ENCODE results near the gene LYZL4. TPM values are rescaled to one million over a fixed set of nuclear protein-coding genes. Genes with fewer than 3 reads are reported as not detected.

The LYZL4 gene, protein sequence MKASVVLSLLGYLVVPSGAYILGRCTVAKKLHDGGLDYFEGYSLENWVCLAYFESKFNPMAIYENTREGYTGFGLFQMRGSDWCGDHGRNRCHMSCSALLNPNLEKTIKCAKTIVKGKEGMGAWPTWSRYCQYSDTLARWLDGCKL
- not detected in 2 replicates for total RNA-seq

DNA sequence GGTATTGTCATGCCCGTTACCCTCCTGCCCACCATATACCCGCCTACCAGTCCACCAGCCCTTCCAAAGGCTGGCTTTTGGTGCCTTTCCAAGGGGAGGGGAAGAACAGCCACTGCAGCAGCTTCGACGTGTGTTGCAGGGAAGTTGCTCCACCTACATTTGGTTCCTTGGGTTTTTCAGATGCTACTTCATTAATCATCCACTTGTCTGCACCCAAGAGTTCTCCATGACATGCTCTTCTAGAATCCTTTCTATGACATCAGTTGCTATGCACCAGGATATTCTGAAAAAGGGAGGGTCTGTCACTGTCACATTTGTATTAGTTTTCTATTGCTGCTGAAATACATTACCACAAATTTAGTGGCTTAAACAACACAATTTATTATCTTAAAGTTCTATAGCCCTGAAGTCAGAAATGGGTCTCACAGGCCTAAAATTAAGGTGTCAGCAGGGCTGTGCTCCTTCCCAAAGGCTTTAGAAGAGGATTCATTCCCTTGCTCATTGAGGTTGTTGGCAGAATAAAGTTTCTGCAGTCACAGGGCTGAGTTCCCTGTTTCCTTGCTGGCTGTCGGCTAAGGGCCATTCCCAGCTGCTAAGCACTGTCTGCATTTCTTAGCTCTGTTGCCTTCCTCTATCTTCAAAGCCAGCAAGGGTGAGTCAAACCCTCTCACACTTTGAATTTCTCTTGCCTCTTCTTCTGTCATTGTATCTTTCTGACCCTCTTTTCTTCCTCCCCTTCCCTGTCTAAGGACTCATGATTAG lies at the start of gene LYZL4:
Gene LYZL4, minus strand, starts transcription at position 241 of the 762 bp plus-strand sequence. CDS start 3,359 bp downstream, outside the sequence.
- intact Hi-C loops (cut with micrococcal nuclease): no loop called here

DNA sequence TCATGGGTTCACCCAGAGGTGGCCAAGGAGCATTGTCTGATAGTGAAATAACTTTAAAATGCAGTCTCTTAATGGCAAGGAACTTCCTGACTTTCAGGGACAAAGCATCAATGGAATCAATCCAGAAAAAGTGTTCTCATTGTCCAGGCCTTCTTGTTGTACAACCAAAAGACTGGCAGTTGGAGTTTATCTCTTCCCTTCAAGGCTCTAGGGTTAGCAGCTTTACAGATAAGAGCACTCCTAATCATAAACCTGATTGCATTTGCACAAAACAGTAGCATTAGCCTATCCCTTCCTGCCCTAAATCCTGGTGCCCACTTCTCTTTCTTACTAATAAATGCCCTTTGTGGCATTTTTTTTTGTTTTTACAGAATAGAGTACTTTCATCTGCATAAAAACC lies 48.7 kb upstream of the LYZL4 start:
- intact Hi-C loops (cut with micrococcal nuclease): no loop called here

DNA sequence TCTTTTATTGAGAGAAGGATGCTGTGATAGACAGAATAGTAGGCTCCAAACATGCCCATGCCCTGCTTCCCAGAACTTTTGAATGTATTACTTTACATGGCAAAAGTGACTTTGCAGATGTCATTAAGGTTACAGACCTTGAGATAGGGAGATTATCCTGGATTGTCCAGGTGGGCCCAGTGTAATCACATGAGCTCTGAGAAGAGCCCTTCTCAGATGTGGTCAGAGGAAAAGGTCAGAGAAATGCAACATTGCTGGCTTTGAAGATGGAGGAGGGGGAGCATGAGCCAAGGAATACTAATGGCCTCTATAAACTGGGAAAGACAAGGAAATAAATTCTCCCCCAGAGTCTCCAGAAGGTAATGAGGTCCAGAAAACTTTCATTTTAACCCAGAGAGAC lies 45.8 kb upstream of the LYZL4 start:
- intact Hi-C loops (cut with micrococcal nuclease): no loop called here

DNA sequence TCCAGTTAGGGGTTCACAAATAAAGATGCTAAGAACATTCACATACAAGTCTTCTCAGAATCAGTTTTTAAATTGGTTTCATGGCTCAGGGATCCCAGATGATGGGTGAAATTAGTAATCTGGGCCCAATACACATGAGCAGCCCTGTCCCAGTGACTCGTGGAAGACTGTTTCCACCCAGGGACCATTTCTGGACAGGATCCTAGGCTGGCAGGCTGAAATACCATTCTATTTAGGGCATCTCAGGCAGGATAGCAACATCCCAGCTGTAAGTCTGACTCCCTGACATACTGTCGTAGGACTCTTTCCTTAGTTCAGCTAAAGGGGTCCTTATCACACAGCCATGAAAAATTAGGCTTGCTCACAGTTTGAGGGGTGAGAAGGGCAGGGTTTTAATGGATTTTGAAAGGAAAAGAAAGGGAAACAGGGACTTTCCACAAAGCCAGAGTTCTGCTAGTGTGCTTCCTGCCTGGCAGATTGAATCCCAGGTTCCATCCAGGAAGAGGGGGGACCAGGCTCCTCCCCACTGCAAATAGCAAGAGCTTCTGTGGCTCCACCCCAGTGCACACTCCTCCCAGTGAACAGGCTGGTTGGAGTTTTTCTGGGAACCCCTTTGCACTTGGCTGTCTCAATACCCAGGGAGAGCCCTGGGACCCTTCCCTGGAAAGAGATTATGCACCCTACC lies 41.3 kb upstream of the LYZL4 start:
- intact Hi-C loops (cut with micrococcal nuclease): no loop called here

DNA sequence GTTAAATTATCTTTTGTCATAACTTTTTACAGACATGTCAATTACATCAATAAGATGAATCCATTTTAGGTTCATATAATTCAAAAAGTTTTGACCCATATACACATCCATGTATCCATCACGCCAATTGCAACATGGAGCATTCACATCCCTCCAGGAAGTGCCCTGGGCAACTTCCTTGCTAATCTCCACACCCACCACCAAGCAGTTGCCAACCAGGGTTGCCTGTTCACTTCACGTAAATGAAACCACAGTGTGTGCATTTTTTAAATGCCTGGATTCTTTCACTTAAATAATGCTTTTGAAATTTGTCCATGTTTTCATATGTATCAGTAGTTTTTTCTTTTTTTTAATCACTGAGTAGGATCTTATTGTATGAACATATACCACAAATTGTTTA lies 40.7 kb upstream of the LYZL4 start:
- intact Hi-C loops (cut with micrococcal nuclease): no loop called here

DNA sequence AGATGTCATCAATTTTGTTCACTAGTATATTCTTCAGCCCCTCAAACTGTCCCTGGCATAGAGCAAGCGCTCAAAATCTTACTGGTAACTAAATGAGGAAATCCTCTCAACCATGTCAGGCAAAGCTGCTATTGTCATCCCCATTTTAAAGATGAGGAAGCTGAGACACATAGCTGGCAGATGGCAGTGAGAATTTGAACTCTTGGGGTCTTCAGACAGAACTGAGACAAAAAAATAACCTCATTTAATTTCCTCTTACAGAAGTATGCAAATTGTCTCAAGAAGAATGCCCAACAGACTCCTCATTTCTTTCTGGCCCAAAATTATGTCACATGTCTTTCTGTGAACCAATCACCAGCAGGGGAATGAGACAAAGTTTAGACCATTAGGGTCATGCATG lies 40.2 kb upstream of the LYZL4 start:
- intact Hi-C loops (cut with micrococcal nuclease): no loop called here

DNA sequence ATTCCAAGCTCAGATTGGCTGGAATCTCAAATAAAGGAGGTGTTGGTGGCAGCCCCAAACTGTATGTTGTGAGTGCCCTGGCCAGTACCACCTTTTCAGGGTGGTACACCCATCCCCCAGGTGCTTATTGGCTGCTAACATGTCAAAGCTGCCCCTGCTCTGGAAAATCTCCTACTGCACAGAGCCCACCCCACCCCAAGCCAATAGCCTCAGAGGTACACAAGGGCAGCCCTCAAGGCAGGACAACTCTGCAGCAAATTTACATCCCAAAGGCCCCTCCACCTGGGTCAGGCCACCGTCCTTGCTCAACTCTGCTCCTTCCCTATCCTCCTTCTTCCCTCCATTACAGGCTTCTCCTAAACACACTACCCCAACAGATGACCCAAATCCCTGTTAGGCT lies 37.1 kb upstream of the LYZL4 start:
- intact Hi-C loops (cut with micrococcal nuclease): loop anchor here (5.0 kb wide), 1 partner anchor 110 kb away; no protein-coding TSS in a partner anchor

DNA sequence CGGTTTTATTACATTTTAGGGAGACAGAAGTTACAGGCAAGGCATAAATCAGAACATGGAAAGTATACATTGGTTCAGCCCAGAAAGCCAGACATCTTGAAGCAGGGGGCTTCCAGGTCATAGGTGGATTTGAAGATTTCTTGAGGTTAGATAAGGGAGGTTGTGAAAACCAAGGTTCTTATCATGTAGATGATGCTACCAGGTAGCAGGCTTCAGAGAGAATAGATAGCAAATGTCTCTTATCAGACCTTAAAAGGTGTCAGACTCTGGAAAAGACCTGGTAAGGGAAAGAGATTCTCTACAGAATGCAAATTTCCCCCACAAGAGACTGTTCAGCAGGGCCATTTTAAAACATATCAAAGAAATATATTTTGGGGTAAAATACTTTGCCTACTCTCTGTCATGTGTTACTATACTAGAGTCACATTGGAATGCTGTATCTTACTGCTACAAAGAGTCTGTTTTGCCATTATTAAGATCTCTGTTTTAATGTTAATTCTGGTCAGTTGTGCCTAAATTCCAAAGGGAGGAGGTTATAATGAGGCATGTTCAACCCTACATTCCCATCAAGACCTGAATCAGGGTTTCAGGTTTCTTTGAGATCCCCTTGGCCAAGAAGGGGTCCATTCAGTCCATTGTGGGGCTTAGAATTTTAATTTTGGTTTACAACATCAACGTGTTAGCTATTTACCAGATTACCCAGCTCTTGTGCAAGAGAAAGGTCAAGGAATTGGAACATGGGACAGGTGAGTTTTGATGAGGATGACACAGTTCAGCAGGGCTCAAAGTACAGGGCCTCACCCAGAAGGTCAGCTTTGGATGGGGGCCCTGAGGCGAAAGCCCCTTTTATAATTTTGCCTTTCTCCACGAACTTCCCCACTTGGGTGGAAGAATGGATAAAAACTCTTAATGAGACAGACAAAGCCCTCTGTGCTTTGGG lies 36.0 kb upstream of the LYZL4 start:
- intact Hi-C loops (cut with micrococcal nuclease): loop anchor here (5.0 kb wide), 1 partner anchor 111 kb away; no protein-coding TSS in a partner anchor

DNA sequence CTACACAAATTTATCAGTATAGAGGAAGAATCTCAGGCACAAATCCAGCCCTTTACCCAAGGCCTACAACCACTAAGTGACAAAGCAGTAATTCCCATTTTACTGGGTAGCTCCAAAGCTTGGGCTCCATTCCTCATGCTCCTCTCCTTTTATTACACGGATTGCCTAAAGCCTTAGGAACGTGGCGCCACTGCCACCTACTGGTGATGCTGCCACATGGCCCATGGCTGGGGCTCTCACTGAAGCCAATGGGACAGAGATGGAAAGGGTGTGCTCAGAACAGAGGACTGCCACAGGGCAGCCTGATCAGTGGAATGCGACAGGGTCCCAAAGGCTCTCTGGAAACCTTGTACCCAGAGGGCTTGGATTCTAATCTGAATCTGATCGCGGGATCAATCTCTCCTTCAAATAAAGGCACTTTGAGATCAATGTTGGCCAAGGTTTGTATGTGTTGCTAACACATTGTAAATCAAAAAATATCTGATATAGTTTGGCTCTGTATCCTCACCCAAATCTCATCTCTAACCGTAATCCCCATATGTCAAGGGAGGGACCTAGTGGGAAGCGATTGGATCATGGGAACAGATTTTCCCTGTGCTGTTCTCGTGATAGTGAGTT lies 33.5 kb upstream of the LYZL4 start:
- intact Hi-C loops (cut with micrococcal nuclease): loop anchor here (1.0 to 5.0 kb wide), 8 partner anchors 93 to 1862 kb away; no protein-coding TSS in a partner anchor

DNA sequence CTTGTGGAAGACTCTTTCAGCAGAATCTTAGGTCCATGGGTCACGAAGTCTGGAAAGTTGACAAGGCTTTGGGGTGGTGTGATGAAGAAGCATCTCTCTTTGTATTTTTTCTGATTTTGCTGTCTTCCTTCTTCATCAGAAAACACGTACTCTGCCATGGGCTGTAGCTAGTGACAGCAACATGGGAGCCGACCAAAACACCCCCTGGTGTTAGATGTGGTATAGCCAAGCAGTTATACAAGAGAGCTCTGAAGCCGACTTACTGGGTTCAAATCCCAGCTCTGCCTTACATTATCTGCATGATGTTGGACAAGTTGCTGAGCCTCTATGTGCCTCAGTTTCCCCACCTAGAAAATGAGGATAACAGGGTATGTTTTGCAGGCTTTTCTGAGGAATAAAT lies 32.9 kb upstream of the LYZL4 start:
- intact Hi-C loops (cut with micrococcal nuclease): loop anchor here (1.0 to 5.0 kb wide), 6 partner anchors 94 to 1861 kb away; no protein-coding TSS in a partner anchor

DNA sequence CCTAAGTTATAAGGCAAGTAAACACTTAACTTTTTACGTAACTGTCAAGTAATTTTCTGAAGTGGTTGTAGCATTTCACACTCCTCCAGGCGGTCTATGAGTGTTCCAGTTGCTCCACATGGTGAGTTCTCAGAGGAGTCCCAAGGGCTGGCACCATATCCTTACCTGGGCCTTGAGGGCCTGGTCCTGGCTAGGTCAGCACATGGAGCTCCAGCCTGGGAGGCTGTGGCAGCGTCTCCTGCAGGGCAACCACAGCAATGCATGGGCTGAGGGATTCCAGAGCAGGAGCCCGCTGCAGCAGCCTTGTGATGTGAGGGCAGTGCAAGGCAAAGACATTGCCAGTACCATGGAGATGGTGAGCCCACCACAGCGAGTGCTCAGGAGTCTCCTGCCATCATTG lies 32.2 kb upstream of the LYZL4 start:
- intact Hi-C loops (cut with micrococcal nuclease): loop anchor here (1.0 to 5.0 kb wide), 6 partner anchors 94 to 1860 kb away; no protein-coding TSS in a partner anchor

DNA sequence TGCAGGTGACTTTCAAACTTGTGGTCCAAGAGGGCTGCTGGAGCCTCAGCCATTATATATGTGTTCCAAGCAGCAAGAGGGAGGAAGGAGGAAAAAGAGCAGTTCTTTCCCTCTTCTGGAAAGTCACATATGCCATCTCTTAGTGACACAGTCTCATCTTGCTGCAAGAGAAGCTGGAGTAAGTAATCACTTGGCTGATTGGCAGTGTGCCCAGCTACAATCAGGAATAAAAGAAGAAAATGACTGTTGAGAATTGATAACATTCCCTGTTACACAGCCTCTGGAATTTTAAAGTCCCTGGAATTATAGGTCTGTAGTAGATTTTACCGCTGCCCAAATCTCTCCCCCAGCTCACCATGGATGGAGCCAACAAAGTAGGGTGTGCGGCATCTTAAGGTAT lies 31.4 kb upstream of the LYZL4 start:
- intact Hi-C loops (cut with micrococcal nuclease): loop anchor here (2.0 to 5.0 kb wide), 3 partner anchors 95 to 1859 kb away; no protein-coding TSS in a partner anchor

DNA sequence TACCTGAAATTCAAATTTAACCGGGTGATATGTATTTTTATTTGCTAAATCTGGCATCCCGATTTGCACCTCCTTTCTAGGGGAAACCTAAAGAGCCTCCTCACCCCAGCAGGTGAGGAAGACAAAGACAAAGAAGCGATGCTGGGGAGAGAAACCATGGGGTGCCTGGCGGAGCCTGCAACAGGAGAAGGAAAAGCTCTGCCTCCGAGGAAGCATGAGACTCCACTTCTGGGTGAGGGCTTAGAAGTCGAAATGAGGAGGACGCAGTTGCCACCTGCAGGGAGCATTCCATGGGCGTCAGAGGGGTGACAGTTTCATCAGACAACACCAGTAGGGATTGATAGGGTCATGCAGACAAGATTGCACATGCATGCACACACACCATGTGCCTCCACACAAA lies 30.5 kb upstream of the LYZL4 start:
- intact Hi-C loops (cut with micrococcal nuclease): loop anchor here (5.0 kb wide), 2 partner anchors 339 to 1859 kb away; no protein-coding TSS in a partner anchor

DNA sequence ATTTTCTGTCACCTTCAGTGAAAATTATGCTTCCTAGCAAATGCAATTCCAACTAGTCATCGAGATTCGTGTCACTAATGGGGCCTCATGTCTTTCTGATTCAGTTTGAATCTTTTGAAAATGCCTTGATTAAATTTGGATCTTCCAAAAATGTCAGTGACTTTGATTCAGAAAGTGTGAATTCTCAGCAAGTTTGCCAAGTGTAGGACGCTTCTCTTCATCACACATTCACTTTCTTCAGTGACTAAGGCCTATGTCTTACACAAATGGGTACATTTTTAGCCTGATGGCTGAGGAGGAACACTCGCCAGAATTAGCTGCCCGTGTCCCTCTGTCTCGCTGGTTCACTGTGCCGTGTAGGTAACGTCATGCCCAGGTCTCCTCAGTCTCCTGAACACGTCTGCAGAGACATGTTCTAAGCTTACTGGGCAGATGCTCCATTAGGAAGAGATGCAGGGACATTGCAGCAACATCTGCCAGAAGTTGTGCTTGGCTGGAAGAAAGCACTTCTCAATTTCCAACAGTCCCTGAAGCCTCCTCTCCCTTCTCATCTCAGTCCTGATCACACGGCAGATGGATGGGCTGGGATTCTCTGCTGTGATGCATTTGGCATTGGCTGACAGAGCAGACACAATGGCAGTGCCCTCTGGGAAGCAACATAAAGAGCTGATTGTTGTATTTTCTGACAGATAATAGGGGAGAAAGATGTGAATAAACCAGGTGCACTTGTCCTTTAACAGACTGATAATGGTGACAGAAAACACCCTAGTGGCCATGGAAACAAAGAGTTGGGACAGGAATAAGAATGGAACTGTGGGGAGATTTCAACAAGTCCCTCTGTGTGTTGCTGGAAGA lies 29.1 kb upstream of the LYZL4 start:
- intact Hi-C loops (cut with micrococcal nuclease): loop anchor here (5.0 kb wide), 2 partner anchors 337 to 1857 kb away; no protein-coding TSS in a partner anchor

DNA sequence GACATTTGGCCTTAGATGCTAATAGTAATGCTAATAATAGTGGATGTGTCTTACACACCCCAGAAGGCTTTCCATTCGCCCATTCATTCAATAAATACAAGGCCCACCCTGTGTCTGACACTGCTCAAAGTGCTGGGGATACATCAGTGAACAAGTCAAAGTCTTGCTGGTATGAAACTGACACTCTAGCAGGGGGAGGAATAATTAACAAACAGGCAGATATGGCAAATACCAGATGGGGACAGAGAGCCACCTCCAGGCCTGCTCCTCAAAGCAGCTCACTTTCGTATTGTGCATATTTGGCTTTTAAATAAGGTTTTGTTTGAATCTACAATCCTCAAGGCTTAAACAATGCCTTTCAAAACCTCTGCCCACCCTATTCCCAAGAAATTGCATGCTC lies 28.3 kb upstream of the LYZL4 start:
- intact Hi-C loops (cut with micrococcal nuclease): no loop called here

DNA sequence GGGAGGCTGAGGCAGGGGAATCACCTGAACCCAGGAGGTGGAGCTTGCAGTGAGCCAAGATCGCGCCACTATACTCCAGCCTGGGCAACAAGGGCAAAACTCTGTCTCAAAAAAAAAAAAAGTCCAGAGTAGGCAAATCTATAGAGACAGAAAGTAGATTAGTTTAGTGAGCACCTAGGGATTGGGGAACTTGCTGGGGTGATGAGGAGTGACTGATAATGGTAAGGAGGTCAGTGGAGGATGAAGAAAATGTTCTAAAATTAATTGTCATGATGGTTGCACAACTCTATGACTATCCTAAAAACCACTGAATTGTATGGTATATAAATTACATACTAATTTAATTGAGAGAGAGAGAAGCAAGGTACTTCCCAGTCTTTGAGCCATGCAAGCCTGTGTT lies 27.8 kb upstream of the LYZL4 start:
- intact Hi-C loops (cut with micrococcal nuclease): no loop called here

DNA sequence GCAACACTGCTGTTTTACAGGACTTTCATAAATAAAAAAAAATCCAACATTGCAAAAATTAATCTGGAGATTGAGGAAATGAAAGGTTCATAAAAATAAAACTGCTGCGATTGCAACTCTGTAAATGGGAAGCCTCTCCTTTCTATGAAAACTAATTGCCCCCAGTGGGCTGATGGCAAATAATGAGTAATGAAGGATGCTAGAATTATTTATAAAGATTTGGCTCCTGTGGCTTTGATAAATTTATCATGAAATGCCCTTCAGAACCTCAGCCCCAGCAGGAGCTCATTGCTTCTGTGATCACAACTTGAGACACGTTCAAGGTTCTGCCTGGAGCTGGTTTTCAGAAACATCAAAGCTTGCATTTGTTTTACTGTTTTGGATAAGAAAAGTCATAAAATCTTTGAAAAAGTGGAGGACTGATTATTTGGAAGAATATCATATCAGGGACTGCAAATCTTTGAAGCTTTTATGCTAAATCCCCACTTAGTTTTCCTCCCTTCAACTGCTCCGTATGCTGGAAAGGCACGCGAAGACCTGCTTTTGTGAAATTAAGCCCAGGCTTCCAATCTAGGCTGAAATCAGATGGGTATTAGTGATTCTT lies 24.5 kb upstream of the LYZL4 start:
- intact Hi-C loops (cut with micrococcal nuclease): no loop called here

DNA sequence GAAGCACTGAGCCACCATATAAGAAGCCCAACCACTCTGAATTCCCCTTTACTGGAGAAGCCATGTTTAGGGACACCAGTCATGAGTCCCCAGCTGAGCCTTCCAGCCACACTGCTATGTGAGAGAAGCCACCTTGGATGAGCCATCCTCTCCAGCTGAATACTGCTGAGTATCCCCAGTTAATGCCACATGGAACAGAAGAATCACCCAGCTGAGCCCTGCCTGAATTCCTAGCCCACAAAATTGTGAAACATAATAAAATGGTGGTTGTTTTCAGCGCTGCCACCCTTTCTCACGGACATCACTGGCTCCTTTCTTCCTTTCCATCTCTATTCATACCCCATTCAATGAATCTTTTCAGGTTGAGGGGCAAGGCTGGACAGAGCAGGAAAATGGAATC lies 22.1 kb upstream of the LYZL4 start:
- intact Hi-C loops (cut with micrococcal nuclease): no loop called here

Measured in T-helper 1 cell treated with Interleukin-12 subunit alpha and Interleukin-12 subunit beta and Interleukin-4 antibody, amounts not matched to agents 30 ng/mL and 1 ng/mL, for 36 hours (primary cell).